SK-N-SH (cell line): ENCODE data around the gene CCDC70. TPM values are rescaled to one million over a fixed set of nuclear protein-coding genes. Genes with fewer than 3 reads are reported as not detected.

ENCODE experiments used
- CTCF ChIA-PET: fragments of 300-600, 350-600 bp; formaldehyde crosslinking; extraction: SDS; loops from one replicate; lab custom pipeline; 2021; lab: Yijun Ruan, JAX
- POLR2A ChIA-PET: fragments of 350-600 bp; sonication (Branson Sonifier 250); formaldehyde crosslinking; extraction: SDS; loops from one replicate; lab custom pipeline; 2020; ENCODE audit warnings: antibody characterized with exemption, inconsistent platforms; lab: Yijun Ruan, JAX
- DNase-seq: peaks from one replicate; pipeline ENCODE4 v3.0.0; 2012
- H2AFZ ChIP-seq: fragments of 200-600 bp; sonication (generic); 2 replicates; pipeline ENCODE4 v1.8.1; 2016; ENCODE audit warnings: antibody characterized with exemption, mild to moderate bottlenecking, low read depth
- H3F3A ChIP-seq: fragments of 200-600 bp; sonication (generic); replicated peaks from 2 replicates; pipeline ENCODE3; 2016; ENCODE audit warnings: antibody characterized with exemption, mild to moderate bottlenecking; ENCODE audit not compliant: insufficient read depth
- H3K27ac ChIP-seq, 2 experiments: fragments of 200-500 bp in 1 of 2; fragments of 200-600 bp in 1 of 2; sonication (Bioruptor generic) in 1 of 2; sonication (generic), shearing (Covaris generic) in 1 of 2; 2 replicates each; pipeline versions ENCODE4 v1.5.1 to v1.6.1; 2014 to 2016; ENCODE audit warnings: low read depth in 2 of 2, inconsistent platforms in 1 of 2, low read length in 1 of 2, mild to moderate bottlenecking in 1 of 2, mixed read lengths in 1 of 2
- H3K27me3 ChIP-seq: fragments of 200-600 bp; sonication (generic), shearing (Covaris generic); 2 replicates; pipeline ENCODE4 v1.6.1; 2016; ENCODE audit warnings: mixed run types; ENCODE audit not compliant: insufficient read depth
- H3K36me3 ChIP-seq, 2 experiments: fragments of 200-500 bp in 1 of 2; fragments of 200-600 bp in 1 of 2; sonication (Bioruptor generic) in 1 of 2; sonication (generic) in 1 of 2; replicated peaks in 1 of 2; 2 replicates each; pipeline versions ENCODE3 to v1.5.1; 2014 to 2016; ENCODE audit warnings: low read length in 1 of 2, mild to moderate bottlenecking in 1 of 2; ENCODE audit not compliant: insufficient read depth in 2 of 2, control insufficient read depth in 1 of 2
- H3K4me1 ChIP-seq, 2 experiments: fragments of 200-500 bp in 1 of 2; fragments of 200-600 bp in 1 of 2; sonication (Bioruptor generic) in 1 of 2; sonication (generic), shearing (Covaris generic) in 1 of 2; 2 replicates each; pipeline versions ENCODE4 v1.5.1 to v1.6.1; 2014 to 2016; ENCODE audit warnings: low read depth in 1 of 2, low read length in 1 of 2, mixed run types in 1 of 2; ENCODE audit not compliant: insufficient read depth in 2 of 2, control insufficient read depth in 1 of 2
- H3K4me2 ChIP-seq: fragments of 200-600 bp; sonication (generic), shearing (Covaris generic); 2 replicates; pipeline ENCODE4 v1.6.1; 2017; ENCODE audit warnings: mixed run types
- H3K4me3 ChIP-seq, 2 experiments: fragments of 200-500 bp in 1 of 2; fragments of 200-600 bp in 1 of 2; sonication (Bioruptor generic) in 1 of 2; sonication (generic), shearing (Covaris generic) in 1 of 2; 2 replicates each; pipeline versions ENCODE4 v1.5.1 to v1.8.1; 2014 to 2016; ENCODE audit warnings: low read depth in 2 of 2, inconsistent platforms in 1 of 2, low read length in 1 of 2, mild to moderate bottlenecking in 1 of 2, mixed read lengths in 1 of 2, moderate library complexity in 1 of 2
- H3K79me2 ChIP-seq: fragments of 200-600 bp; sonication (generic); 2 replicates; pipeline ENCODE4 v1.8.1; 2017; ENCODE audit warnings: mild to moderate bottlenecking; ENCODE audit not compliant: insufficient read depth
- H3K9ac ChIP-seq: fragments of 200-600 bp; sonication (generic); 2 replicates; pipeline ENCODE4 v1.6.1; 2017; ENCODE audit warnings: mixed run types
- H3K9me2 ChIP-seq: fragments of 200-600 bp; sonication (generic); 2 replicates; pipeline ENCODE4 v1.6.1; 2017; ENCODE audit warnings: mixed run types
- H3K9me3 ChIP-seq: fragments of 200-600 bp; sonication (generic); 2 replicates; pipeline ENCODE4 v1.6.1; 2017; ENCODE audit warnings: mixed run types, mild to moderate bottlenecking, moderate library complexity
- H4K20me1 ChIP-seq: fragments of 200-600 bp; sonication (generic); 2 replicates; pipeline ENCODE4 v1.6.1; 2017; ENCODE audit warnings: mild to moderate bottlenecking, mixed run types; ENCODE audit not compliant: insufficient read depth
- EZH2phosphoT487 ChIP-seq: fragments of 200-600 bp; sonication (generic); IDR thresholded peaks from 2 replicates; pipeline ENCODE4 v1.6.1; 2017; ENCODE audit warnings: low read depth, mixed run types, mild to moderate bottlenecking, antibody characterized with exemption, moderate library complexity, borderline replicate concordance
- JUND ChIP-seq: IDR thresholded peaks from 2 replicates; pipeline ENCODE4 v1.4.0; 2012
- RAD21 ChIP-seq: IDR thresholded peaks from 2 replicates; pipeline ENCODE4 v1.6.1; 2012; ENCODE audit warnings: mild to moderate bottlenecking, low read length
- RFX5 ChIP-seq: IDR thresholded peaks from 2 replicates; pipeline ENCODE4 v1.6.1; 2012; ENCODE audit warnings: mild to moderate bottlenecking, improper control_type of control experiment, low read length
- SMC3 ChIP-seq: IDR thresholded peaks from 2 replicates; pipeline ENCODE4 v1.6.1; 2012; ENCODE audit warnings: low read depth, low read length, improper control_type of control experiment
- WGBS: methylation state at CpG from one replicate; pipeline ENCODE4 v1.1.6; 2017; ENCODE audit warnings: low lambda C conversion rate; 5-methylcytosine and 5-hydroxymethylcytosine counted together
- polyA plus RNA-seq, 3 experiments: library from polyadenylated mRNA; depleted of rRNA; stranded (reverse); fragments of >200 nt; gene quantifications; 2 replicates each; pipeline ENCODE4 v1.2.3, GENCODE V29; 2012
- TF ChIP-seq, protein P1 (sequence below): fragments of 200-600 bp; sonication (generic); IDR thresholded peaks from 2 replicates; pipeline ENCODE4 v1.6.1; 2017; ENCODE audit warnings: antibody characterized with exemption, mild to moderate bottlenecking, moderate library complexity
- TF ChIP-seq, protein P2 (sequence below): fragments of 150-350 bp; IDR thresholded peaks from 2 replicates; pipeline ENCODE4 v1.6.1; 2017; ENCODE audit warnings: antibody characterized with exemption, low read length, low read depth, borderline replicate concordance

CCDC70 gene
- polyA plus RNA-seq, 1 of the 3 experiments (the other 2 are of a cell fraction) = not detected

GRCh38 chr13:51894239-51894638, 32.5 kb downstream of the CCDC70 start:
- Histone ChIP-seq H3K27ac (no peak overlapping the region), H3F3A (no peaks in the 10 kb centered on the region), H3K9ac (no peak overlapping the region), H3K4me2 (no peak overlapping the region), H4K20me1 (no peaks in the 10 kb centered on the region), H3K9me3 (no peaks in the 10 kb centered on the region), H3K4me1 (peaks cover 0 to 20% of the 10 kb centered on the region in 2 experiments; a peak in 1 of 4 replicates), H3K27me3 (no peaks in the 10 kb centered on the region), H3K79me2 (no peaks in the 10 kb centered on the region), H3K4me3 (no peak overlapping the region), H3K9me2 (no peaks in the 10 kb centered on the region), H3K36me3 (no peaks in the 10 kb centered on the region), H2AFZ (no peak overlapping the region)
- DNase-seq = no peak
- TF ChIP-seq RFX5 = no peak
- 90% methylated on average over 4 of the region's 4 CpGs for WGBS
- ChIA-PET POLR2A (no interaction called here), CTCF (interaction anchor here (1.5 to 6.9 kb wide), 3 partner anchors 33 to 235 kb away, joined by 3 to 52 read pairs (median 6); partner anchors contain the start of genes CCDC70 and NEK5)

DNA sequence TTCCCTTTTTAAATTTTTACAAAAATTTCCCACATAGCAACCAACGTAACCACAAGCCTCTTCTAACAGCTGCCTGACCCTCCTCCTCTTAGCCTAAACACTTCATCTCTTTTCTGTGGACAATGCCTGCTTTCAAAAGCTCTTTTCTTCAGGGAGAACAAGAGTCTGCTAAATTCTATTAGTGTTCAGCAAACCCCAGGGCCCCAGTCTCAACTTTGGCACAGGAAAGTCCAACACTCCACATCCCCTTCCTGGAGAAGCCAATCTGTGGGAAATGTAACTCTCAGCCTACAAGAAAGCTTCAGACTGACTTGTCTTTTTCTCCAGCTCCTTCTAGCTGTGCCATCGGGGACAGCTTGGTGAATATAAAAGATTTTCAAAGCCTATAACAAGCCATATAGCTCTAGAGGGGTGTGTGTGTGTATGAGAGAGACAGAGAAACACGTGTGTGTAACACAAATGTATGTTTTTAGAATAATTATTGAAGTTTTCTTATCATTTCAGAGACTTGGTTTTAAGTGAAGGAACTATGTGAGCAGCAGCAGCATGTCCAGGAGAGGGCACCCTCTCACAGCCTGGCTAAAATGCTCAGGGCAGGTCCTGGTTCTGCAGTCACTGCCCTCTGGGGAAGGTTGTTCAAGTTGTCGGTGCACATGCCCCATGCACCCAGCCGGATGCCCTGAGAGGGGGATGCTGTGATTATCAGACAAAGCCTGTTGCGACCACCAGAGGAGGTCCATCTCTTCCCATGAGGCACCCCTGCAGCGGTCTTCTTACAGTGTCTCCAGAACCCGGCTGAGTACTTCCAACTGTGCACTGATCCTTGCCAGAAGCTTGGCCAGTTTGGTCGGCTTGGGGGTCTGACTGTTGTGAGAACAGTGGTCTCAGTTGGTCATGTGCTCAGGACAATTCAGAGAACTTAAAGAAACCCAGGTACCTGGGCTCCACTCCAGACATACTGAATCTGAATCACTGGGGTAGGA, 34.4 kb downstream of the CCDC70 start:
- Histone ChIP-seq H4K20me1 (no peaks in the 10 kb centered on the region), H3K27ac (no peak overlapping the region), H3K9me3 (no peaks in the 10 kb centered on the region), H3K4me1 (peaks cover 0 to 18% of the 10 kb centered on the region in 2 experiments; a peak in 1 of 4 replicates), H3K9ac (no peak overlapping the region), H3K27me3 (no peaks in the 10 kb centered on the region), H2AFZ (no peak overlapping the region), H3K79me2 (no peaks in the 10 kb centered on the region), H3K4me3 (no peak overlapping the region; a peak in 1 of 4 replicates), H3F3A (no peaks in the 10 kb centered on the region), H3K36me3 (no peaks in the 10 kb centered on the region), H3K4me2 (no peak overlapping the region), H3K9me2 (no peaks in the 10 kb centered on the region)
- ChIA-PET POLR2A (no interaction called here), CTCF (interaction anchor here (0.6 to 6.9 kb wide), 16 partner anchors 9 to 305 kb away, joined by 3 to 52 read pairs (median 4); partner anchors contain the start of gene NEK5)
- peak; percentile 62 for DNase-seq
- WGBS = 41% methylated on average over 8 of the region's 9 CpGs
- TF ChIP-seq EZH2phosphoT487 (no peak), SMC3 (peak; percentile 76), RAD21 (peak; percentile 74)
- TF ChIP-seq, protein P1, sequence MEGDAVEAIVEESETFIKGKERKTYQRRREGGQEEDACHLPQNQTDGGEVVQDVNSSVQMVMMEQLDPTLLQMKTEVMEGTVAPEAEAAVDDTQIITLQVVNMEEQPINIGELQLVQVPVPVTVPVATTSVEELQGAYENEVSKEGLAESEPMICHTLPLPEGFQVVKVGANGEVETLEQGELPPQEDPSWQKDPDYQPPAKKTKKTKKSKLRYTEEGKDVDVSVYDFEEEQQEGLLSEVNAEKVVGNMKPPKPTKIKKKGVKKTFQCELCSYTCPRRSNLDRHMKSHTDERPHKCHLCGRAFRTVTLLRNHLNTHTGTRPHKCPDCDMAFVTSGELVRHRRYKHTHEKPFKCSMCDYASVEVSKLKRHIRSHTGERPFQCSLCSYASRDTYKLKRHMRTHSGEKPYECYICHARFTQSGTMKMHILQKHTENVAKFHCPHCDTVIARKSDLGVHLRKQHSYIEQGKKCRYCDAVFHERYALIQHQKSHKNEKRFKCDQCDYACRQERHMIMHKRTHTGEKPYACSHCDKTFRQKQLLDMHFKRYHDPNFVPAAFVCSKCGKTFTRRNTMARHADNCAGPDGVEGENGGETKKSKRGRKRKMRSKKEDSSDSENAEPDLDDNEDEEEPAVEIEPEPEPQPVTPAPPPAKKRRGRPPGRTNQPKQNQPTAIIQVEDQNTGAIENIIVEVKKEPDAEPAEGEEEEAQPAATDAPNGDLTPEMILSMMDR = peak; percentile 79
- TF ChIP-seq, all 33 proteins: peak for 3

DNA sequence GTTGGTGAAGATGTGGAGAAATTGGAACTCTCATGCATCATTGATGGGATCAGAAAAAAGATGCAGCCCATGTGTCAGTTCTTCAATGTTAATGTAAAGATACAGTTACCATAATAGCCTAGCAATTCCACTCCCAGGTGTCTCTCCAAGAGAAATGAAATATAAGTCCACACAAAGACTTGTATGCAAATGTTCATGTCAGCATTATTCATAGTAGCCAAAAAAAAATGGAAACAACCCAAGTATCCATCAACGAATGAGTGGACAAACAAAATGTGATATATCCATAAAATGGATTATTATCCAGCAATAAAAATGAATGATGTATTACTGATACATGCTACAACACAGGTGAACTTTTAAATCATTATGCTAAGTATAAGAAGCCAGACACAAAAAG, 38.7 kb downstream of the CCDC70 start:
- CTCF ChIA-PET = no interaction called here
- no peaks in the 10 kb centered on the region for H3F3A ChIP-seq
- no peak overlapping the region for H3K4me2 ChIP-seq
- no peak overlapping the region for H3K27ac ChIP-seq
- no peak overlapping the region for H2AFZ ChIP-seq
- H3K9ac ChIP-seq = no peak overlapping the region
- TF ChIP-seq, protein P2, sequence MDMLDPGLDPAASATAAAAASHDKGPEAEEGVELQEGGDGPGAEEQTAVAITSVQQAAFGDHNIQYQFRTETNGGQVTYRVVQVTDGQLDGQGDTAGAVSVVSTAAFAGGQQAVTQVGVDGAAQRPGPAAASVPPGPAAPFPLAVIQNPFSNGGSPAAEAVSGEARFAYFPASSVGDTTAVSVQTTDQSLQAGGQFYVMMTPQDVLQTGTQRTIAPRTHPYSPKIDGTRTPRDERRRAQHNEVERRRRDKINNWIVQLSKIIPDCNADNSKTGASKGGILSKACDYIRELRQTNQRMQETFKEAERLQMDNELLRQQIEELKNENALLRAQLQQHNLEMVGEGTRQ = no peak
- TF ChIP-seq JUND = no peak
- no peak overlapping the region for H3K4me3 ChIP-seq
- H3K9me2 ChIP-seq = no peaks in the 10 kb centered on the region
- no peaks in the 10 kb centered on the region for H4K20me1 ChIP-seq
- no peak for DNase-seq
- no peaks in the 10 kb centered on the region; a peak in 1 of 4 replicates for H3K4me1 ChIP-seq
- POLR2A ChIA-PET = no interaction called here
- no peaks in the 10 kb centered on the region for H3K27me3 ChIP-seq
- no peaks in the 10 kb centered on the region for H3K79me2 ChIP-seq
- 58% methylated on average over 1 of the region's 1 CpG for WGBS
- H3K36me3 ChIP-seq = no peaks in the 10 kb centered on the region
- H3K9me3 ChIP-seq = no peaks in the 10 kb centered on the region
